ENCODE measurements around the gene LDB2. TPM values are rescaled to one million over a fixed set of nuclear protein-coding genes. Genes with fewer than 3 reads are reported as not detected.

The LDB2 gene
- total RNA-seq, 3 donors from 2014 or later = 34.5 to 68.8 (median 36.5) TPM

DNA sequence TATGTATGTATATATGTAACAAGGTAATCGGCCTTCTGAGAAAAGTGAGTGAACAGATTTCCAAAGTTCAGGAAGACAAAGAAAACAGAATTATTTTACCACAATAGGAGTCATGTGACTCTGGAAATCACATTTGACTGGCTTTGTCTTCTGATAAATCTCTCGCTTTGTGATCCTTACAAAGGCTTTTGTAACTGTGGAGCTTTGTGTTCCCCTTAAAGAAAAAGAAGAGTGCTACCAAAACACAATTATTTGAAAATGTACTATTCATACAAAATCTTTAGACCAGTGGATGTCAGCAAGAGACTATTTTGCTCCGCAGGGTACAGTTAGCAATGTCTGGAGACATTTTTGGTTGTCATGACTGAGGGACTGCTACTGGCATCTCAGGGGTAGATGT is 238.8 kb downstream of the LDB2 start:
- H3K4me3 ChIP-seq = no peak overlapping the region
- intact Hi-C loops (cut with DNase I; ENCODE audit: low total_unique reads) = no loop called here
- no peaks in the 10 kb centered on the region for H3K27me3 ChIP-seq
- DNase-seq (ENCODE audit: low spot score in 2 of 2) = no peak
- H3K36me3 ChIP-seq = no peaks in the 10 kb centered on the region
- no peak overlapping the region for H3K27ac ChIP-seq
- H3K9me3 ChIP-seq = peaks cover 0 to 6% of the 10 kb centered on the region in 2 donors
- no peaks in the 10 kb centered on the region for H3K4me1 ChIP-seq
- TF ChIP-seq, protein P1, sequence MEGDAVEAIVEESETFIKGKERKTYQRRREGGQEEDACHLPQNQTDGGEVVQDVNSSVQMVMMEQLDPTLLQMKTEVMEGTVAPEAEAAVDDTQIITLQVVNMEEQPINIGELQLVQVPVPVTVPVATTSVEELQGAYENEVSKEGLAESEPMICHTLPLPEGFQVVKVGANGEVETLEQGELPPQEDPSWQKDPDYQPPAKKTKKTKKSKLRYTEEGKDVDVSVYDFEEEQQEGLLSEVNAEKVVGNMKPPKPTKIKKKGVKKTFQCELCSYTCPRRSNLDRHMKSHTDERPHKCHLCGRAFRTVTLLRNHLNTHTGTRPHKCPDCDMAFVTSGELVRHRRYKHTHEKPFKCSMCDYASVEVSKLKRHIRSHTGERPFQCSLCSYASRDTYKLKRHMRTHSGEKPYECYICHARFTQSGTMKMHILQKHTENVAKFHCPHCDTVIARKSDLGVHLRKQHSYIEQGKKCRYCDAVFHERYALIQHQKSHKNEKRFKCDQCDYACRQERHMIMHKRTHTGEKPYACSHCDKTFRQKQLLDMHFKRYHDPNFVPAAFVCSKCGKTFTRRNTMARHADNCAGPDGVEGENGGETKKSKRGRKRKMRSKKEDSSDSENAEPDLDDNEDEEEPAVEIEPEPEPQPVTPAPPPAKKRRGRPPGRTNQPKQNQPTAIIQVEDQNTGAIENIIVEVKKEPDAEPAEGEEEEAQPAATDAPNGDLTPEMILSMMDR (IDR thresholded peaks at IDR 0.05) = no peak
- TF ChIP-seq POLR2AphosphoS5 (IDR thresholded peaks at IDR 0.05) (no peak), POLR2A (IDR thresholded peaks at IDR 0.05) (no peak)

DNA sequence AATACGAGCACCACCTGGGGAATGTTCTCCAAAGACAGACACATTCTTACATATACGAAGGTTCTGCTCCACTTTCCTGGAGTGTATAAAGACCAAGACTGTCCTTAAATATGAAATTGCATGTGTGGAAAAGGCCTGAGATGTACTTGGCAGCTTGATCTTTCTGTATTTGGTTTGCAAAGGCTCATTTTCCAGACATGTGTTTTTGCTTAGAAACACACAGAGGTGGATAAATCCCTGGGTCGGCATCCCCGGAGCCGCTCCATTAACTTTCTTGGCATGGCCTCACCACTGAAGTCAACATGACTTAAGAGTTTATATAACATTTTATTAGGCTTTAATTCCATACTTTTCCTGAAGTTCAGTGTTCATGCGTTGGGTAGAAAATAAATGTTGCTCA is 239.4 kb downstream of the LDB2 start:
- intact Hi-C loops (cut with DNase I; ENCODE audit: low total_unique reads) = no loop called here
- peaks cover 0 to 6% of the 10 kb centered on the region in 2 donors for H3K9me3 ChIP-seq
- TF ChIP-seq POLR2A (IDR thresholded peaks at IDR 0.05) (no peak), POLR2AphosphoS5 (IDR thresholded peaks at IDR 0.05) (no peak)
- TF ChIP-seq, protein P1 (IDR thresholded peaks at IDR 0.05) = no peak
- H3K27me3 ChIP-seq = no peaks in the 10 kb centered on the region
- H3K4me1 ChIP-seq = no peaks in the 10 kb centered on the region
- no peaks in the 10 kb centered on the region for H3K36me3 ChIP-seq
- no peak overlapping the region for H3K4me3 ChIP-seq
- no peak for DNase-seq (ENCODE audit: low spot score in 2 of 2)
- peak overlapping the region in 1 of 2 donors; percentile 33 for H3K27ac ChIP-seq

DNA sequence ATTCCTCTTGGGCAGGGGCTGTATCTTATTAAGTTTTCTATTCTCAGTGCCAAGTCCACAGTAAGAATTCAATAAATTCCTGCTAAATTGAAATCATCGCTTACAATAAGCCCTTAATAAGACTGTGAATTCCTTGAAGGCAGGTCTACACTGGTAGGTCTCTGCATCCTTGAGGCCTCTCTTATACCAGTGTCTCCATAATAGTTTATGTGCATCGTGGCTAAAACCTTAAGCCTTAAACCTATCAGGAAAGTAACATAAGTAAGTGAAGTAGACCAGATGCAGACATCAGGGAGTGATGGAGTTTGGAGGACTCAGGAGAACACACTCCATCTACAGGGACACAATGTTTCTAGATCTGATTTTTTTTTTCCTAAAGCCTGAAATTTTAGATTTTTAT is 240.3 kb downstream of the LDB2 start:
- intact Hi-C loops (cut with DNase I; ENCODE audit: low total_unique reads) = no loop called here
- no peak for DNase-seq (ENCODE audit: low spot score in 2 of 2)
- H3K4me1 ChIP-seq = no peaks in the 10 kb centered on the region
- H3K9me3 ChIP-seq = peaks cover 0 to 4% of the 10 kb centered on the region in 2 donors
- no peaks in the 10 kb centered on the region for H3K27me3 ChIP-seq
- no peak overlapping the region for H3K4me3 ChIP-seq
- no peaks in the 10 kb centered on the region for H3K36me3 ChIP-seq
- TF ChIP-seq, protein P1 (IDR thresholded peaks at IDR 0.05) = no peak
- no peak for TF ChIP-seq POLR2A (IDR thresholded peaks at IDR 0.05)
- no peak for TF ChIP-seq POLR2AphosphoS5 (IDR thresholded peaks at IDR 0.05)
- peak overlapping the region in 1 of 2 donors; percentile 33 for H3K27ac ChIP-seq

DNA sequence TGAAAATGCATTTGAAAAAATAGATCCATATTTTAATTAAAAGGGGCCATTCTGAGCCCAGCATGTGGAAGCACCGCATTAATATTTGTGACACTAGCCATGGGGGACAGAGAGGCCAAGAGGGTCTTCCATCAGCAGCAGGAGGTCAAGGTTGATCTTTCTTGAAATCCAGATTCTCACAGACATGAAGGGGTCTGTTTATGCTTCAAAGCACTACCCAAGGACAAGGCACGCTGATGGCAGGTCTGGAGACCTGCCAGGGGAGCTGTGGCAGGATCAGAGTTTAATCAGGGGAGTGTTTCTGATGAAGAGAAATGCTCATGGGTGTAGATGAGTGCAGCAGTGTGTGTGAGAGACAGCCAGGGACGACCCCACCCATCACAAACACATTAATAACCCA is 243.3 kb downstream of the LDB2 start:
- TF ChIP-seq, protein P1 (IDR thresholded peaks at IDR 0.05) = no peak
- no peak for TF ChIP-seq POLR2A (IDR thresholded peaks at IDR 0.05)
- no peak for TF ChIP-seq POLR2AphosphoS5 (IDR thresholded peaks at IDR 0.05)
- Histone ChIP-seq H3K4me3 (no peak overlapping the region), H3K36me3 (no peaks in the 10 kb centered on the region), H3K27me3 (no peaks in the 10 kb centered on the region), H3K27ac (no peak overlapping the region), H3K9me3 (no peaks in the 10 kb centered on the region), H3K4me1 (no peaks in the 10 kb centered on the region)
- no peak for DNase-seq (ENCODE audit: low spot score in 2 of 2)
- intact Hi-C loops (cut with DNase I; ENCODE audit: low total_unique reads) = no loop called here

DNA sequence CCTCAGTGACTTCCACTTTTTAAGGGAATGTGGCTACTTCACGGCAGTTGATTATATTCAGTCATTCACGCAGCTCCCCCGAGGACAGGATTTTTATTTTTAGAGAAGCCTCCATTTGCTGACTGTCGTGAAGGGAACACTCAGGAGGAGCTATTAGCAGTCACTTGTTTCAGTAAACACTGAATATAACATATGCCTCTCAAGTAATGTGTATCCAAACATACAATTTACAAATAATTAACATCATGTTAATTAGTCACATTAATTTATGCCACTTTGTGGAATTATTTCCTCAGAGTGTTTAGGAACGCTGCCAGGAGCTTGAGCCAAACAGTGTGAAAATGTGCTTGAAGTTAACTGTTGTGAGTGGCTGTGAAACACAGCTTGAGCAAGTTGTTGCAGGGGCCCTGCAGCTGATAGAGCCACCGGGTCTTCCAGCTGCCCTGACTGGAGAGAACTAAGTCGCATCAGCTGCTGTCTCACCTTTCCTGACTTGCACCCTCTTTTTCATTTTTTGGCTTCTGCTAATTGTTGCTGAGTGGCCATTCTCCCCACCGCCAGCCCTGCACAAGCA is 245.6 kb downstream of the LDB2 start:
- TF ChIP-seq POLR2A (IDR thresholded peaks at IDR 0.05) (no peak), POLR2AphosphoS5 (IDR thresholded peaks at IDR 0.05) (no peak)
- H3K4me3 ChIP-seq = peak overlapping the region in 1 of 3 donors; percentile 33
- H3K4me1 ChIP-seq = no peaks in the 10 kb centered on the region
- H3K9me3 ChIP-seq = no peaks in the 10 kb centered on the region
- no peak overlapping the region for H3K27ac ChIP-seq
- DNase-seq (ENCODE audit: low spot score in 2 of 2) = no peak
- intact Hi-C loops (cut with DNase I; ENCODE audit: low total_unique reads) = no loop called here
- H3K27me3 ChIP-seq = no peaks in the 10 kb centered on the region
- H3K36me3 ChIP-seq = no peaks in the 10 kb centered on the region

All from breast epithelium (tissue), 4 donors.